Mesendoderm (in vitro differentiated cells): Measurements from ENCODE around the gene CNNM1.

ENCODE experiments used
- DNase-seq: peaks from one replicate; pipeline ENCODE4 v3.0.0; 2013
- H2AK5ac ChIP-seq: 2 replicates; pipeline ENCODE4 v1.6.1; 2013; ENCODE audit warnings: low read length, inconsistent platforms
- H2BK120ac ChIP-seq: 2 replicates; pipeline ENCODE4 v1.6.1; 2013; ENCODE audit warnings: low read depth, mild to moderate bottlenecking, low read length, moderate library complexity, mixed read lengths
- H2BK15ac ChIP-seq: replicated peaks from 2 replicates; pipeline ENCODE4 v1.6.1; 2013; ENCODE audit warnings: low read depth, mild to moderate bottlenecking, moderate library complexity
- H2BK5ac ChIP-seq: 2 replicates; pipeline ENCODE4 v1.6.1; 2013; ENCODE audit warnings: low read length, inconsistent platforms
- H3K18ac ChIP-seq: 2 replicates; pipeline ENCODE4 v1.6.1; 2013; ENCODE audit warnings: mild to moderate bottlenecking, low read length, mixed read lengths
- H3K23ac ChIP-seq: one replicate; pipeline ENCODE4 v1.6.1; 2013; ENCODE audit warnings: low read length
- H3K27ac ChIP-seq: 2 replicates; pipeline ENCODE4 v1.5.1; 2013; ENCODE audit warnings: low read depth, mild to moderate bottlenecking, inconsistent platforms, low read length, moderate library complexity
- H3K27me3 ChIP-seq: 2 replicates; pipeline ENCODE4 v1.6.1; 2013; ENCODE audit warnings: low read length, control low read depth, mild to moderate bottlenecking, inconsistent platforms; ENCODE audit not compliant: insufficient read depth, poor library complexity
- H3K36me3 ChIP-seq: 2 replicates; pipeline ENCODE4 v1.6.1; 2013; ENCODE audit warnings: low read length, inconsistent platforms; ENCODE audit not compliant: control insufficient read depth, insufficient read depth
- H3K4ac ChIP-seq: one replicate; pipeline ENCODE4 v1.6.1; 2013; ENCODE audit warnings: low read depth, mild to moderate bottlenecking, low read length, moderate library complexity
- H3K4me1 ChIP-seq: 2 replicates; pipeline ENCODE4 v1.6.1; 2013; ENCODE audit warnings: low read depth, low read length, inconsistent platforms; ENCODE audit not compliant: control insufficient read depth
- H3K4me2 ChIP-seq: 2 replicates; pipeline ENCODE4 v1.6.1; 2013; ENCODE audit warnings: low read length
- H3K4me3 ChIP-seq: 2 replicates; pipeline ENCODE4 v1.5.1; 2013; ENCODE audit warnings: mild to moderate bottlenecking, low read length
- H3K56ac ChIP-seq: one replicate; pipeline ENCODE4 v1.6.1; 2013; ENCODE audit warnings: low read length
- H3K79me1 ChIP-seq: 2 replicates; pipeline ENCODE4 v1.6.1; 2013; ENCODE audit warnings: low read length, inconsistent platforms
- H3K79me2 ChIP-seq: 2 replicates; pipeline ENCODE4 v1.6.1; 2013; ENCODE audit warnings: mild to moderate bottlenecking, low read length; ENCODE audit not compliant: control insufficient read depth, insufficient read depth
- H3K9ac ChIP-seq: 2 replicates; pipeline ENCODE4 v1.6.1; 2013; ENCODE audit warnings: low read length, inconsistent platforms
- H4K5ac ChIP-seq: one replicate; pipeline ENCODE4 v1.6.1; 2013; ENCODE audit warnings: low read length
- H4K8ac ChIP-seq: one replicate; pipeline ENCODE4 v1.6.1; 2013; ENCODE audit warnings: low read depth, mild to moderate bottlenecking, control low read depth, low read length, moderate library complexity
- WGBS: extraction: QIAGEN DNeasy Blood & Tissue Kit; methylation state at CpG from one replicate; pipeline ENCODE4 v1.1.7; 2013; ENCODE audit warnings: low lambda C conversion rate, missing lambda C conversion rate; ENCODE audit not compliant: insufficient coverage; ENCODE audit errors: extremely low coverage; 5-methylcytosine and 5-hydroxymethylcytosine counted together

CNNM1 gene

GRCh38 chr10:99329554-99330346 lies 594 bp downstream of the CNNM1 start:
- Histone ChIP-seq H3K9ac (peak overlapping the region; percentile 24), H3K4ac (no peak overlapping the region), H3K18ac (no peak overlapping the region), H3K36me3 (no peaks in the 10 kb centered on the region), H2AK5ac (no peak overlapping the region), H3K27ac (no peak overlapping the region), H4K8ac (no peak overlapping the region), H3K79me1 (no peaks in the 10 kb centered on the region), H2BK15ac (no peak overlapping the region), H3K4me2 (peak overlapping the region; percentile 89), H4K5ac (no peak overlapping the region), H3K4me1 (no peaks in the 10 kb centered on the region), H2BK120ac (no peak overlapping the region), H3K4me3 (no peak overlapping the region), H3K23ac (peak overlapping the region; percentile 80), H3K56ac (peak overlapping the region; percentile 73), H3K79me2 (no peaks in the 10 kb centered on the region), H3K27me3 (peaks cover 28% of the 10 kb centered on the region), H2BK5ac (no peak overlapping the region)
- no CpG with 5 or more reads among the region's 94 CpGs for WGBS
- DNase-seq, result peak; percentile 39

GRCh38 chr10:99330347-99330924 lies 1.3 kb downstream of the CNNM1 start:
- no peak overlapping the region for H3K4ac ChIP-seq
- H3K56ac ChIP-seq, result peak overlapping the region; percentile 73
- no peak overlapping the region for H3K18ac ChIP-seq
- no peak overlapping the region for H2AK5ac ChIP-seq
- peaks cover 28% of the 10 kb centered on the region for H3K27me3 ChIP-seq
- H2BK5ac ChIP-seq, result no peak overlapping the region
- H2BK15ac ChIP-seq, result no peak overlapping the region
- H3K23ac ChIP-seq, result no peak overlapping the region
- no peak overlapping the region for H3K27ac ChIP-seq
- no peak overlapping the region for H4K5ac ChIP-seq
- DNase-seq, result no peak
- H4K8ac ChIP-seq, result no peak overlapping the region
- no peaks in the 10 kb centered on the region for H3K79me2 ChIP-seq
- H3K4me2 ChIP-seq, result peak overlapping the region; percentile 89
- WGBS, result no CpG with 5 or more reads among the region's 45 CpGs
- no peaks in the 10 kb centered on the region for H3K79me1 ChIP-seq
- H3K9ac ChIP-seq, result no peak overlapping the region
- no peaks in the 10 kb centered on the region for H3K36me3 ChIP-seq
- H2BK120ac ChIP-seq, result no peak overlapping the region
- H3K4me3 ChIP-seq, result no peak overlapping the region
- H3K4me1 ChIP-seq, result no peaks in the 10 kb centered on the region

GRCh38 chr10:99331207-99331803 lies 2.1 kb downstream of the CNNM1 start:
- Histone ChIP-seq H4K8ac (no peak overlapping the region), H2BK120ac (no peak overlapping the region), H3K4me1 (no peaks in the 10 kb centered on the region), H3K27me3 (peaks cover 28% of the 10 kb centered on the region), H3K4ac (no peak overlapping the region), H3K4me2 (no peak overlapping the region), H3K23ac (no peak overlapping the region), H3K18ac (no peak overlapping the region), H3K9ac (no peak overlapping the region), H3K27ac (no peak overlapping the region), H2BK15ac (no peak overlapping the region), H2AK5ac (no peak overlapping the region), H4K5ac (no peak overlapping the region), H3K56ac (no peak overlapping the region), H2BK5ac (no peak overlapping the region), H3K79me2 (no peaks in the 10 kb centered on the region), H3K4me3 (no peak overlapping the region), H3K36me3 (no peaks in the 10 kb centered on the region), H3K79me1 (no peaks in the 10 kb centered on the region)
- no CpG with 5 or more reads among the region's 9 CpGs for WGBS
- peak; percentile 31 for DNase-seq

- DNase-seq, result no peak
- H3K56ac ChIP-seq, result no peak overlapping the region
- no peaks in the 10 kb centered on the region for H3K27me3 ChIP-seq
- H3K36me3 ChIP-seq, result no peaks in the 10 kb centered on the region
- H3K4me3 ChIP-seq, result no peak overlapping the region
- H3K27ac ChIP-seq, result no peak overlapping the region
- H3K79me1 ChIP-seq, result no peaks in the 10 kb centered on the region
- H2BK120ac ChIP-seq, result no peak overlapping the region
- no peaks in the 10 kb centered on the region for H3K4me1 ChIP-seq
- H2AK5ac ChIP-seq, result no peak overlapping the region
- no peak overlapping the region for H3K4me2 ChIP-seq
- no peak overlapping the region for H3K23ac ChIP-seq
- no peak overlapping the region for H3K18ac ChIP-seq
- no peak overlapping the region for H4K8ac ChIP-seq
- no CpG with 5 or more reads among the region's 2 CpGs for WGBS
- H3K79me2 ChIP-seq, result no peaks in the 10 kb centered on the region
- H4K5ac ChIP-seq, result no peak overlapping the region
- H3K4ac ChIP-seq, result no peak overlapping the region
- no peak overlapping the region for H2BK15ac ChIP-seq
- no peak overlapping the region for H3K9ac ChIP-seq
- no peak overlapping the region for H2BK5ac ChIP-seq
Measured at GRCh38 chr10:99337311-99337811, 8.2 kb downstream of the CNNM1 start.

- no peak overlapping the region for H3K4ac ChIP-seq
- no peaks in the 10 kb centered on the region for H3K79me2 ChIP-seq
- no peak overlapping the region for H4K5ac ChIP-seq
- H3K23ac ChIP-seq, result no peak overlapping the region
- no peak overlapping the region for H3K56ac ChIP-seq
- DNase-seq, result no peak
- no peak overlapping the region for H3K27ac ChIP-seq
- H3K9ac ChIP-seq, result no peak overlapping the region
- no peak overlapping the region for H3K4me2 ChIP-seq
- no peak overlapping the region for H4K8ac ChIP-seq
- no peaks in the 10 kb centered on the region for H3K4me1 ChIP-seq
- no peak overlapping the region for H2BK5ac ChIP-seq
- no peak overlapping the region for H3K4me3 ChIP-seq
- no peaks in the 10 kb centered on the region for H3K27me3 ChIP-seq
- H2BK120ac ChIP-seq, result no peak overlapping the region
- H3K36me3 ChIP-seq, result no peaks in the 10 kb centered on the region
- no peak overlapping the region for H2AK5ac ChIP-seq
- no peak overlapping the region for H2BK15ac ChIP-seq
- H3K18ac ChIP-seq, result no peak overlapping the region
- no peaks in the 10 kb centered on the region for H3K79me1 ChIP-seq
Measured at GRCh38 chr10:99337901-99338300, 8.7 kb downstream of the CNNM1 start.
